Keratinocyte (primary cell): ENCODE results near the gene DHX58.

Experiments
- CTCF ChIP-seq, 3 experiments: IDR thresholded peaks in 1 of 3; conservative IDR thresholded peaks in 1 of 3; optimal IDR thresholded peaks in 1 of 3; 2 replicates in 2 of 3; 3 replicates in 1 of 3; pipeline versions ENCODE3 to v1.5.1; 2011; ENCODE audit warnings: low read length in 3 of 3, mild to moderate bottlenecking in 3 of 3, moderate library complexity in 2 of 3, control low read depth in 1 of 3, inconsistent platforms in 1 of 3; ENCODE audit not compliant: insufficient read depth in 2 of 3; ENCODE audit errors: extremely low read depth in 1 of 3
- EZH2 ChIP-seq: IDR thresholded peaks from one replicate; pipeline ENCODE4 v1.6.1; 2012; ENCODE audit warnings: inconsistent platforms, mild to moderate bottlenecking, low read length, moderate library complexity

GRCh38 chr17:42098730-42099399 lies 13.6 kb downstream of the DHX58 start:
- TF ChIP-seq CTCF (optimal IDR thresholded peaks at IDR 0.05 in 1 of 3, IDR thresholded peaks at IDR 0.05 in 1 of 3, conservative IDR thresholded peaks at IDR 0.05 in 1 of 3; ENCODE audit: extremely low read depth in 1 of 3, insufficient read depth in 2 of 3, low read length in 3 of 3) (no peak), EZH2 (no peak)
